Measurements from ENCODE around the gene ALDH1B1. TPM values are rescaled to one million over a fixed set of nuclear protein-coding genes. Genes with fewer than 3 reads are reported as not detected.
"Not testable (repeated sequence)": the region's sequence is repeated elsewhere in the genome, so short reads cannot be mapped to it uniquely, and the experiment has no call there.

The ALDH1B1 gene
- total RNA-seq, 1 experiment from 2014 or later = 29.0 TPM

- intact Hi-C loops (cut with micrococcal nuclease) = no loop called here
- CTCF ChIA-PET = no interaction called here
- H3K27me3 ChIP-seq (ENCODE audit: low read length) = no peaks in the 10 kb centered on the region
- H3F3A ChIP-seq (ENCODE audit: low read length, unreplicated experiment) = no peaks in the 10 kb centered on the region
- H3K27ac ChIP-seq (ENCODE audit: low read length) = no peak overlapping the region
- H2AFZ ChIP-seq (ENCODE audit: low read length) = no peak overlapping the region
- POLR2A ChIA-PET (ENCODE audit: unreplicated experiment) = interaction anchor here (0.5 kb wide), 1 partner anchor 206 kb away, joined by 3 read pairs; no protein-coding TSS in a partner anchor
- peaks cover 3% of the 10 kb centered on the region; the same call in 1 of the 2 replicates for H3K4me1 ChIP-seq (ENCODE audit: insufficient read depth, low read length)
- no peak overlapping the region for H3K9ac ChIP-seq (ENCODE audit: low read length)
- no peak overlapping the region for H3K4me3 ChIP-seq (ENCODE audit: low read length)
- BruUV-seq (replicated peaks) = no TSS peak
- TF ChIP-seq EZH2 (IDR thresholded peaks at IDR 0.05; ENCODE audit: low read length, unreplicated experiment) (no peak), EZH2phosphoT487 (IDR thresholded peaks at IDR 0.05; ENCODE audit: borderline replicate concordance, low read length) (no peak)
- TF ChIP-seq, protein P1, sequence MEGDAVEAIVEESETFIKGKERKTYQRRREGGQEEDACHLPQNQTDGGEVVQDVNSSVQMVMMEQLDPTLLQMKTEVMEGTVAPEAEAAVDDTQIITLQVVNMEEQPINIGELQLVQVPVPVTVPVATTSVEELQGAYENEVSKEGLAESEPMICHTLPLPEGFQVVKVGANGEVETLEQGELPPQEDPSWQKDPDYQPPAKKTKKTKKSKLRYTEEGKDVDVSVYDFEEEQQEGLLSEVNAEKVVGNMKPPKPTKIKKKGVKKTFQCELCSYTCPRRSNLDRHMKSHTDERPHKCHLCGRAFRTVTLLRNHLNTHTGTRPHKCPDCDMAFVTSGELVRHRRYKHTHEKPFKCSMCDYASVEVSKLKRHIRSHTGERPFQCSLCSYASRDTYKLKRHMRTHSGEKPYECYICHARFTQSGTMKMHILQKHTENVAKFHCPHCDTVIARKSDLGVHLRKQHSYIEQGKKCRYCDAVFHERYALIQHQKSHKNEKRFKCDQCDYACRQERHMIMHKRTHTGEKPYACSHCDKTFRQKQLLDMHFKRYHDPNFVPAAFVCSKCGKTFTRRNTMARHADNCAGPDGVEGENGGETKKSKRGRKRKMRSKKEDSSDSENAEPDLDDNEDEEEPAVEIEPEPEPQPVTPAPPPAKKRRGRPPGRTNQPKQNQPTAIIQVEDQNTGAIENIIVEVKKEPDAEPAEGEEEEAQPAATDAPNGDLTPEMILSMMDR (conservative IDR thresholded peaks at IDR 0.05; ENCODE audit: low read depth, low read length) = no peak
- no peaks in the 10 kb centered on the region for H4K20me1 ChIP-seq (ENCODE audit: low read length)
- no peaks in the 10 kb centered on the region for H3K79me2 ChIP-seq (ENCODE audit: low read length)
- no peaks in the 10 kb centered on the region for H3K9me3 ChIP-seq (ENCODE audit: low read length)
- no peaks in the 10 kb centered on the region for H3K36me3 ChIP-seq (ENCODE audit: low read depth, low read length)
- no peaks in the 10 kb centered on the region for H3K9me2 ChIP-seq (replicated peaks; ENCODE audit: low read length)
- ATAC-seq (no peak), DNase-seq (no peak)
- no peak overlapping the region for H3K4me2 ChIP-seq (ENCODE audit: low read length)
Measured at GRCh38 chr9:38374847-38375571, 17.5 kb upstream of the ALDH1B1 start.

- Histone ChIP-seq H3K27me3 (ENCODE audit: low read length) (no peaks in the 10 kb centered on the region), H2AFZ (ENCODE audit: low read length) (no peak overlapping the region), H3K4me1 (ENCODE audit: insufficient read depth, low read length) (peaks cover 8% of the 10 kb centered on the region), H3K27ac (ENCODE audit: low read length) (no peak overlapping the region), H3K36me3 (ENCODE audit: low read depth, low read length) (no peaks in the 10 kb centered on the region), H3K9ac (ENCODE audit: low read length) (no peak overlapping the region), H3K4me2 (ENCODE audit: low read length) (no peak overlapping the region), H3F3A (ENCODE audit: low read length, unreplicated experiment) (no peaks in the 10 kb centered on the region), H3K9me2 (replicated peaks; ENCODE audit: low read length) (no peaks in the 10 kb centered on the region), H3K79me2 (ENCODE audit: low read length) (no peaks in the 10 kb centered on the region), H3K4me3 (ENCODE audit: low read length) (no peak overlapping the region), H4K20me1 (ENCODE audit: low read length) (no peaks in the 10 kb centered on the region), H3K9me3 (ENCODE audit: low read length) (no peaks in the 10 kb centered on the region)
- TF ChIP-seq, protein P1 (conservative IDR thresholded peaks at IDR 0.05; ENCODE audit: low read depth, low read length) = no peak
- ATAC-seq (no peak), DNase-seq (no peak)
- no TSS peak for BruUV-seq (replicated peaks)
- intact Hi-C loops (cut with micrococcal nuclease) = no loop called here
- ChIA-PET CTCF (no interaction called here), POLR2A (ENCODE audit: unreplicated experiment) (no interaction called here)
Measured at GRCh38 chr9:38375572-38375963, 16.9 kb upstream of the ALDH1B1 start.

- H3K79me2 ChIP-seq (ENCODE audit: low read length) = no peaks in the 10 kb centered on the region
- ATAC-seq (no peak), DNase-seq (no peak)
- no peaks in the 10 kb centered on the region for H3K9me2 ChIP-seq (replicated peaks; ENCODE audit: low read length)
- no peaks in the 10 kb centered on the region for H3K9me3 ChIP-seq (ENCODE audit: low read length)
- no peak overlapping the region for H3K9ac ChIP-seq (ENCODE audit: low read length)
- H3F3A ChIP-seq (ENCODE audit: low read length, unreplicated experiment) = no peaks in the 10 kb centered on the region
- H3K27me3 ChIP-seq (ENCODE audit: low read length) = no peaks in the 10 kb centered on the region
- no peak overlapping the region for H3K4me2 ChIP-seq (ENCODE audit: low read length)
- TF ChIP-seq EZH2phosphoT487 (IDR thresholded peaks at IDR 0.05; ENCODE audit: borderline replicate concordance, low read length) = no peak
- TF ChIP-seq EZH2 (IDR thresholded peaks at IDR 0.05; ENCODE audit: low read length, unreplicated experiment) = no peak
- TF ChIP-seq, protein P1 (conservative IDR thresholded peaks at IDR 0.05; ENCODE audit: low read depth, low read length) = no peak
- intact Hi-C loops (cut with micrococcal nuclease) = no loop called here
- H3K4me1 ChIP-seq (ENCODE audit: insufficient read depth, low read length) = peaks cover 14% of the 10 kb centered on the region
- no peak overlapping the region for H3K4me3 ChIP-seq (ENCODE audit: low read length)
- ChIA-PET POLR2A (ENCODE audit: unreplicated experiment) (no interaction called here), CTCF (no interaction called here)
- no peak overlapping the region for H2AFZ ChIP-seq (ENCODE audit: low read length)
- no TSS peak for BruUV-seq (replicated peaks)
- H3K27ac ChIP-seq (ENCODE audit: low read length) = no peak overlapping the region
- no peaks in the 10 kb centered on the region for H4K20me1 ChIP-seq (ENCODE audit: low read length)
- H3K36me3 ChIP-seq (ENCODE audit: low read depth, low read length) = no peaks in the 10 kb centered on the region
Measured at GRCh38 chr9:38376021-38376670, 16.4 kb upstream of the ALDH1B1 start.

GRCh38 chr9:38377336-38378083, 15.0 kb upstream of the ALDH1B1 start:
- POLR2A ChIA-PET (ENCODE audit: unreplicated experiment); H3K27ac ChIP-seq (ENCODE audit: low read length); H3K36me3 ChIP-seq (ENCODE audit: low read depth, low read length); H3K27me3 ChIP-seq (ENCODE audit: low read length); H3F3A ChIP-seq (ENCODE audit: low read length, unreplicated experiment); BruUV-seq (replicated peaks); H3K9ac ChIP-seq (ENCODE audit: low read length); H3K4me3 ChIP-seq (ENCODE audit: low read length); CTCF ChIA-PET; ATAC-seq; H3K4me2 ChIP-seq (ENCODE audit: low read length); H2AFZ ChIP-seq (ENCODE audit: low read length); H4K20me1 ChIP-seq (ENCODE audit: low read length); intact Hi-C loops (cut with micrococcal nuclease); H3K79me2 ChIP-seq (ENCODE audit: low read length); H3K9me3 ChIP-seq (ENCODE audit: low read length); DNase-seq; H3K9me2 ChIP-seq (replicated peaks; ENCODE audit: low read length): not testable (repeated sequence)
- H3K4me1 ChIP-seq (ENCODE audit: insufficient read depth, low read length) = peaks cover 22% of the 10 kb centered on the region

Data from PC-3 (cell line).